ENCODE data around the gene PRSS1.

GRCh38 chr7:142714375-142714774 lies 34.9 kb upstream of the PRSS1 start:
- TF ChIP-seq CTCF (IDR thresholded peaks at IDR 0.05; ENCODE audit: low read depth, low read length) (no peak), EZH2phosphoT487 (IDR thresholded peaks at IDR 0.05; ENCODE audit: low read depth) (no peak)
